Measurements from ENCODE around the gene CDON. TPM values are rescaled to one million over a fixed set of nuclear protein-coding genes. Genes with fewer than 3 reads are reported as not detected.

The CDON gene
- total and polyA plus RNA-seq, 2 donors (not counting 1 experiment from before 2014, with no cell fraction given), result 10.7 TPM

DNA sequence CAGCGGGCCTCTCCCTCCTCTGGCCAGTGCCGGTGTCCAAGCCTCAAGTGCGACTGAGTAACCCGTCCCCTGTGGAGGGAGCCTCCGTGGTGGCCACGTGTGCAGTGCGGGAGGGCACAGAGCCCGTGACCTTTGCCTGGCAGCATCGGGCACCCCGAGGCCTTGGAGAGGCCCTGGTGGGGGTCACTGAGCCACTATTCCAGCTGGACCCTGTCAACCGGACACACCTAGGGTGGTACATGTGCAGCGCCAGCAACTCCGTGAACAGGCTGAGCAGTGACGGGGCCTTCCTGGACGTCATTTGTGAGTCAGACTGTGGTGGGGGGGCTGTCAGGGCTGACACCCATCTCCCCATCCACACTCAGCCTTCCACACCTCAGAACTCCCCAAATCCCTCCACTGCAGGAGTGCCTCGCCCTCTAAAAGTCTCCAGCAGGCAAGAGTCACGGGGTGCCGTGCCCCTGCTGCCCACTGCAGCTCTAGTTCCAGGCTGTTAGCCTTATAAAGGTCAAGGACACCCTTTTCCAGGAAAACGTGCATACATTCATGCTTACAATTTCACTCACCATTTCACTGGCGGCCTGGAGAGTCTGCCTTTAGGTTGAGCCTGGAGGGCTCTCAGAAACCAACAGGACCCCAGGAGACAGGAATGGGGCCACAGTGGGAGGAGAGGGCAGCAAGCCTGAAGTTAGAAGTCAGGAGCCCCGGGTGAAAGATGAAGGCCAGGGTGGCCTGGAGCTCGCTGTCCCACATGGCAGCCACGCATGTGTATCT, 114.2 kb downstream of the CDON start:
- H3K9me3 ChIP-seq (ENCODE audit: control insufficient read depth, insufficient read depth, low read depth, low read length), result no peaks in the 10 kb centered on the region
- H3K36me3 ChIP-seq (ENCODE audit: control insufficient read depth, insufficient read depth, low read length), result no peaks in the 10 kb centered on the region
- no peak overlapping the region for H2AFZ ChIP-seq (ENCODE audit: low read length)
- H3K27ac ChIP-seq (ENCODE audit: insufficient read depth, low read length), result no peak overlapping the region
- no peaks in the 10 kb centered on the region for H3K4me1 ChIP-seq (ENCODE audit: control insufficient read depth, extremely low read depth, insufficient read depth, low read length)
- H3K4me2 ChIP-seq (ENCODE audit: extremely low read depth, insufficient read depth, low read length), result no peak overlapping the region
- no peak overlapping the region for H3K9ac ChIP-seq (ENCODE audit: insufficient read depth, low read length)
- H4K20me1 ChIP-seq (ENCODE audit: control insufficient read depth, extremely low read depth, insufficient read depth, low read length), result no peaks in the 10 kb centered on the region
- no peak for DNase-seq (ENCODE audit: low read depth in 2 of 2)
- TF ChIP-seq EZH2 (IDR thresholded peaks at IDR 0.05; ENCODE audit: low read length, missing control alignments), result no peak
- TF ChIP-seq, protein P1, sequence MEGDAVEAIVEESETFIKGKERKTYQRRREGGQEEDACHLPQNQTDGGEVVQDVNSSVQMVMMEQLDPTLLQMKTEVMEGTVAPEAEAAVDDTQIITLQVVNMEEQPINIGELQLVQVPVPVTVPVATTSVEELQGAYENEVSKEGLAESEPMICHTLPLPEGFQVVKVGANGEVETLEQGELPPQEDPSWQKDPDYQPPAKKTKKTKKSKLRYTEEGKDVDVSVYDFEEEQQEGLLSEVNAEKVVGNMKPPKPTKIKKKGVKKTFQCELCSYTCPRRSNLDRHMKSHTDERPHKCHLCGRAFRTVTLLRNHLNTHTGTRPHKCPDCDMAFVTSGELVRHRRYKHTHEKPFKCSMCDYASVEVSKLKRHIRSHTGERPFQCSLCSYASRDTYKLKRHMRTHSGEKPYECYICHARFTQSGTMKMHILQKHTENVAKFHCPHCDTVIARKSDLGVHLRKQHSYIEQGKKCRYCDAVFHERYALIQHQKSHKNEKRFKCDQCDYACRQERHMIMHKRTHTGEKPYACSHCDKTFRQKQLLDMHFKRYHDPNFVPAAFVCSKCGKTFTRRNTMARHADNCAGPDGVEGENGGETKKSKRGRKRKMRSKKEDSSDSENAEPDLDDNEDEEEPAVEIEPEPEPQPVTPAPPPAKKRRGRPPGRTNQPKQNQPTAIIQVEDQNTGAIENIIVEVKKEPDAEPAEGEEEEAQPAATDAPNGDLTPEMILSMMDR (conservative IDR thresholded peaks at IDR 0.05 in 1 of 2, IDR thresholded peaks at IDR 0.05 in 1 of 2; ENCODE audit: low read depth in 1 of 2, low read length in 2 of 2), result no peak
- H3K27me3 ChIP-seq (ENCODE audit: control insufficient read depth, insufficient read depth, low read length), result peaks cover 2% of the 10 kb centered on the region
- H3K79me2 ChIP-seq (ENCODE audit: control insufficient read depth, insufficient read depth, low read length), result no peaks in the 10 kb centered on the region
- no peak overlapping the region for H3K4me3 ChIP-seq (replicated peaks in 1 of 4; ENCODE audit: control extremely low read depth in 1 of 4, insufficient read depth in 1 of 4, low read depth in 3 of 4, low read length in 4 of 4)

DNA sequence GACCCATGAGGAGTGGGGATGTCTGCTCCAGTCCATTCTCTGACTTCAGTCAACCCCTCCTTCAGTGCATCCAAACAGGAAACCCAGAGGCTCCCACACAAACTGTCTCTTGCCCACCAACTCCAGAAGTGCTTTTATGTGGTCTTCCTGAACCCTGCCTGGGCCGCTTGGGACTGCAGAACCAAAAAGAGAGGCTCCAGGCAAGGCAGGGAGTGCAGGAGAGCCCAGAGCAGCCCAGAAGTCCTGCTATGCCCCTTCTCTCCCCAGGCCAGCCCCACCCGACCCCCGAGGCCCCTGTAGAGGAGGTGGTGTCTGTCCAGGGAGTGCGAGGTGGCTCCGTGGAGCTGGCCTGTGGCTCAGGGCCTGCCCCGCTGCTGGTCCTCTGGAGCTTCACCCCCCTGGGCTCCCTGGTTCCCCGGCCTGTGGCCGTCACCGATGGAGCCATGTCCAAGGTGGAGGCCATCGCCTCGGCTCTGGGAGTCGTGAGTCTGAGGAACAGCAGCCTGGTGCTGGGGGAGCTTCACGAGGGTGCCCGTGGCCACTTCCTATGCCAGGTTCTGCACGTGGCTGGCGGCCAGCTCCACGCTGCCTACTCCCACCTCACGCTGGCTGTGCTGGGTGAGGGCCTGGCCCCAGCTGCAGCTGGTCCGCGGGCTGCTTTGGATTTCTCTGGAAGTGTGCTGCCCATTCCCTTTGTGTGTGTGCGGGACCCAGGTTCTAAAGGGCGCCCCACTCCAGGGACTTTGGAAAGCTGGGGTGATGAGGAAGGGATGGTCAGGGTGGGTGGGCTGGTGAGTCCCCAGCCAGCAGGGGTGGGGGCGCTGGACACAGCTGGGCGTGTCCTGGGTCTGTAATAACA, 115.0 kb downstream of the CDON start:
- H3K27ac ChIP-seq (ENCODE audit: insufficient read depth, low read length), result no peak overlapping the region
- H3K4me1 ChIP-seq (ENCODE audit: control insufficient read depth, extremely low read depth, insufficient read depth, low read length), result no peaks in the 10 kb centered on the region
- no peak for TF ChIP-seq EZH2 (IDR thresholded peaks at IDR 0.05; ENCODE audit: low read length, missing control alignments)
- TF ChIP-seq, protein P1 (conservative IDR thresholded peaks at IDR 0.05 in 1 of 2, IDR thresholded peaks at IDR 0.05 in 1 of 2; ENCODE audit: low read depth in 1 of 2, low read length in 2 of 2), result no peak

DNA sequence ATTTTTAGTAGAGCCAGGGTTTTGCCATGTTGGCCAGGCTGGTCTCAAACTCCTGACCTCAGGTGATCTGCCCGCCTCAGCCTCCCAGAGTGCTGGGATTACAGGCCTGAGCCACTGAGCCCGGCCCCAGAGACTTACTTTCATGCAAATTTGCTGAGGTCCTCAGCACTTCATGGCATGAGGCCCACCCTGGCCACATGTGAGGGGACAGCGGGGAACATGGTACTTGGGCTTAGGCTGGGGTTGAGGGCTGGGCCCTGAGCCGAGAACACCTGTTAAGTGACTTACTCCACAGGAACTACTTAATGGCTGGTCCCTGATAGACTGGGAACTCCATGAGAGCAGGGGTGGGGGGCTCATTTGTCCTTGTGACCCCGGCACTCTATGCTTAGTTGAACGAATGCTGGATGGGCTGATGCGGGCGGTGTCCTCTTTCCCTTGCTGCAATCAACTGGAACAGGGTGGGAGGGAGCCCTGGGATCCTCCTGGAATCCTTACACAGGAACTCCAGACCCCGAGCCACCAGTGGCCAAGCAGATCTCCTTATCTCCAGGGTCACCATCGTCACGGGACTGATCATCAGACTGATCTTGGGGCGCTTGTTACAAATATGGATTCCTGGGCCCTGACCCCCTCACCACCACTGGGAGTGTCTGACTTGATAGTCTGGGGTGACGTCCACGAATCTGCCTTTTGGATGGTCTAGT, 115.8 kb downstream of the CDON start:
- Histone ChIP-seq H3K4me2 (ENCODE audit: extremely low read depth, insufficient read depth, low read length) (no peak overlapping the region), H3K4me1 (ENCODE audit: control insufficient read depth, extremely low read depth, insufficient read depth, low read length) (no peaks in the 10 kb centered on the region), H3K4me3 (replicated peaks in 1 of 4; ENCODE audit: control extremely low read depth in 1 of 4, insufficient read depth in 1 of 4, low read depth in 3 of 4, low read length in 4 of 4) (no peak overlapping the region), H3K9ac (ENCODE audit: insufficient read depth, low read length) (no peak overlapping the region), H3K9me3 (ENCODE audit: control insufficient read depth, insufficient read depth, low read depth, low read length) (no peaks in the 10 kb centered on the region), H3K79me2 (ENCODE audit: control insufficient read depth, insufficient read depth, low read length) (no peaks in the 10 kb centered on the region), H2AFZ (ENCODE audit: low read length) (no peak overlapping the region), H3K36me3 (ENCODE audit: control insufficient read depth, insufficient read depth, low read length) (no peaks in the 10 kb centered on the region), H3K27ac (ENCODE audit: insufficient read depth, low read length) (no peak overlapping the region), H4K20me1 (ENCODE audit: control insufficient read depth, extremely low read depth, insufficient read depth, low read length) (no peaks in the 10 kb centered on the region), H3K27me3 (ENCODE audit: control insufficient read depth, insufficient read depth, low read length) (peaks cover 2% of the 10 kb centered on the region)
- TF ChIP-seq, protein P1 (conservative IDR thresholded peaks at IDR 0.05 in 1 of 2, IDR thresholded peaks at IDR 0.05 in 1 of 2; ENCODE audit: low read depth in 1 of 2, low read length in 2 of 2), result no peak
- TF ChIP-seq EZH2 (IDR thresholded peaks at IDR 0.05; ENCODE audit: low read length, missing control alignments), result no peak
- DNase-seq (ENCODE audit: low read depth in 2 of 2), result no peak

More for the DNA sequence above, 115.0 kb downstream of the CDON start:
- Histone ChIP-seq H3K4me3 (replicated peaks in 1 of 4; ENCODE audit: control extremely low read depth in 1 of 4, insufficient read depth in 1 of 4, low read depth in 3 of 4, low read length in 4 of 4) (no peak overlapping the region), H4K20me1 (ENCODE audit: control insufficient read depth, extremely low read depth, insufficient read depth, low read length) (no peaks in the 10 kb centered on the region), H3K27me3 (ENCODE audit: control insufficient read depth, insufficient read depth, low read length) (peaks cover 2% of the 10 kb centered on the region), H3K79me2 (ENCODE audit: control insufficient read depth, insufficient read depth, low read length) (no peaks in the 10 kb centered on the region), H3K36me3 (ENCODE audit: control insufficient read depth, insufficient read depth, low read length) (no peaks in the 10 kb centered on the region), H2AFZ (ENCODE audit: low read length) (no peak overlapping the region), H3K4me2 (ENCODE audit: extremely low read depth, insufficient read depth, low read length) (no peak overlapping the region), H3K9ac (ENCODE audit: insufficient read depth, low read length) (no peak overlapping the region), H3K9me3 (ENCODE audit: control insufficient read depth, insufficient read depth, low read depth, low read length) (no peaks in the 10 kb centered on the region)
- DNase-seq (ENCODE audit: low read depth in 2 of 2), result no peak
